NCI-H82 treated with DMSO at 0.1 percent for 48 hours (cell line): Measurements from ENCODE around the gene TFDP2.

Experiments
- DNase-seq: peaks from one replicate; lab custom pipeline; 2025; ENCODE audit not compliant: unreplicated experiment; lab: John Stamatoyannopoulos, UW

Gene TFDP2

DNA sequence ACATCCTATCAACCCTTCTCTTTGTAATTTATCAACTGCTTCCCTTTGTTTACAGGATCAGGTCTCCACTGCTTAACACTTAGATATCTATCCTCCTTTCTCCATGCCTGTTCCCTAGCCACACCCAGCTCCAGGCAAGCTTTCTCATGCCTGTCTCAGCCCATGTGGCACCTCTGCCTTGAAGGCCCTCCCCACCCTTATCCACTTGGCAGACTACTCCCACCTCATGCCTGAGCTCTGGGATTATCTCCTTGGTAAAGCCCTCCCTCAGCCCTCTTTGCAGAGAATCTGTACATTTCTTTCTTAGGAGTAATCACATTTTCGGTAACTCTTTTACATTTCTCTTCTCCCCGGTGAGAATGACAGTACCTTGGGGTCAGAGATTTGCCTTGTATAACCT lies 176.9 kb downstream of the TFDP2 start:
- peak; percentile 18 for DNase-seq

DNA sequence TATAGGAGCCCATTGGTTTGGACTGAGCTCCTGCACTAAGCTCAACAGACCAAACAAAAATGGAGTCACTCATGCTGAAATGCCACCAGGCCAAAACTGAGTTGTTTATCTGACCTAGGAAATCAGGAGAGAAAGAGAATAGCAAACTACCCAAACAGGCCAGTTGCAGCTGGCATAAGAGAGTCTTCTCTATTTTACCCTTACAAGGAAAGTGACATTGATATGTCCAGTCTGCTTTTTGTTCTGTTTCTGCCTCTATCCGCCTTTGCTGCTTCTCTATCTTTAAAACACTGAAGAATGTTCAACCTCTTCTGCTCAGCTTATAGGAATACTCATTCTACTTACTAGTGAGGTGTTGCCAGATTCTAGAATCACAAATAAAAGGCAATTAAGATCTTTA lies 177.8 kb downstream of the TFDP2 start:
- no peak for DNase-seq

DNA sequence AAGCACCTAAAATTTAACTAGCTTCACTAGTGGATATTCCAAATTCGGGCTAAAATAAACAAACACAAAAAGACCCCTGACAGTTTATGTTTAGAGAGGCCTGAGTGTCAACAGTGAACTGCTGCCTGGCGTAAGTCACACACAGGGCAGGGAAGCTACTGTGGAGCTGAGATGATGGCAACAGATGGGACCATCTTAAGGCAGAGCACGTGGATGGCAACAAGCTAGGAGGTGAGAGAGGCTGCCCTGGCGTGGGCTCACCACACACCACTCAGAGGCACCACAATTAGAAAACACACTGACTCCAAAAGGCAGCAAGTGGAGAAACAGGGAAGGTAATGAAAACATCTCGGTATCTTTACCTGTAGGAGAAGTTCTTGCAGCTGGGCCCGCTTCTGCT lies 179.6 kb downstream of the TFDP2 start:
- DNase-seq, result no peak

DNA sequence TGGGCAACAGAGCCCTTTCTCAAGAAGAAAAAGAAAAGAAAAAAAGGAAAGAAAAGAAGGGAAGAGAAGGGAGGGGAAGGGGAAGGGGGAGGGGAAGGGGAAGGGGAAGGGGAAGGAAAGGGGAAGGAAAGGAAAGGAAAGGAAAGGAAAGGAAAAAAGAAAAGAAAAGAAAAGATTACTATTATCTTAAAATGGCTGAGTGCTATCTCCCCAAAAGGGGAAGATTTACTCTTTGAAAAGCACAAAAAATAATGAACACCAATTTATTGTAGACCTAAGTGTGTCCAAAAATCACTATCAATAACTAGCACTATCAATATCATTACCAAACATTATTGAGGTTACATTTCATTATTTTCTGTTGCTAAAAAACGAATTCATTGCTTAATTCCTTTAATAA lies 183.9 kb downstream of the TFDP2 start:
- DNase-seq, result no peak

DNA sequence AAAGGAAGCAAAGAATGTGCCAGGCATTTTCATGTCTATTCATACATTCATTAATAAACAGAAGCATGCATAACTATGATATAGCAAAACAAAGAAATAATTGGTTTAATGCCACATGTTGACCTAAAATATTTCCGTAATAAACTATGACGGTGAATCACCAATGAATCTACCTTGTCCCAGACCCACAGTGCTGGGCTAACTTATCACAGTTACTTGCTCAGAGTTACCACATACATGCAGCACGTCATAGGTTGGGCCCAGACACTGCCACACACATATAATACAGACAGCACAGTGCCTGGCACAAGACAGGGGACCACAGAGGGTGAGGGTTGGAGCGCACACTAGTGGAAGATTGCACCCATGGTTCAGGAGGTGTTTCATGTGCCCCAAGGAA lies 186.0 kb downstream of the TFDP2 start:
- no peak for DNase-seq

DNA sequence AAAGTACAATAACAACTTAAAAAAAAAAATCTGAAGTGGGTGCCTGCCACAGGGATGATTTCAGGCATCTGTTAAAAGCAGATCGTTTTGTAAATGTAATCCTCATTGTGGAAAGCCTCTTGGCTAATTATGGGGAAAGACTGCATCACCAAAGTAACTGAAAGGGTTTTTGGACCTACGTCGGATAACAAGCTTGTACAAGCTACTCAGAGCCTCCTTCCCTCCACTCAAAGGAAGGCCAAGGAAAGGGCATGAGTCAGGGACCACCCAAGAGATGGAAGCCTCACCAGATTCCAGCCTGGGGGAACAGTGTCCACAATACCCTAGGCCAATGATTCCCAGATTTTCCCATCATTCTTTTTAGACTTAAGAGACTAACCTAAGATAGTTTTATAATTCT lies 188.6 kb downstream of the TFDP2 start:
- no peak for DNase-seq

DNA sequence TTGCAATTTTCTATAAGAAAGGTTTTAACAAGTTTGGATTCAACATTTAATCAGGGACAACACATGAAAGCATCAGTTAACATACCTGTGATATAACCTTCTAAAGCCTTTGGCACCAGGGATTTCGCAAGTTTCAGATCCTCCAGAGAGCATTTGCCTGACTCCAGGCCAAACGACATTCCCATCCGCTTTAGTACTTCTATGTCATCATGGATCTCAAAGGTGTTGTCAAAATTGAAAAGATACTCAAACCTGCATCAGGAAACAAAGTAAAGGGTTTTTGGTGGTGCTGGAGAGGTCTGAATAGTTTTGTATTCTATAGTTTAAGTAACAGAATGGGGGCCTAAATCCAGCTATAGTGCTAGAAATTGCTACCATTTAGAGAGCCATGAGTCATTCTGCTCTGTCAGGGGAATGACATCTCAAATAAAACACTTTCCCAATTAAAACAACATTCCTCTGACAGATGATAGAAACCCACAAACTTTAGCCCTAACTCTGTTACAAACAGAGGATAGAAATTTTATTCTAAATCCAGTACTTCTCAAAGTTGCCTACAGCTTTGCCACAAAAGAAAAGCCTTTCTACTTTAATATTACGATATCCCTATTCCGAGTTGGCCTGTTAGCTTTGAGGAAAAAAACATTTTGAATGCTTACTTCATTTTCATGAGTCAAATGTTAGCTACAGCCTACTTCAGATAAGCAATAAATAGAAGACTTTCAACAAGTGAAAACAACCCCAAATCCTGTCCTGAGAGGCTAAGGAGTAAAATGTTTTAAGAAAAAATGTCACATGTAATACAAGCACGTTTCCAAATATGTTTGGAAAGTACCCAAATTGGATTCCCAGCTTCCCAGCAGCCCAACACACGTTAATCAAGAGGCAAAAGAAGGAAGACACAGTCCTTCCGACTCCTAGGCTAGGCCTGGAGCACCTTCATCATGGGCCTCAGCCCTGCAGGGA lies 189.5 kb downstream of the TFDP2 start:
- DNase-seq, result no peak

DNA sequence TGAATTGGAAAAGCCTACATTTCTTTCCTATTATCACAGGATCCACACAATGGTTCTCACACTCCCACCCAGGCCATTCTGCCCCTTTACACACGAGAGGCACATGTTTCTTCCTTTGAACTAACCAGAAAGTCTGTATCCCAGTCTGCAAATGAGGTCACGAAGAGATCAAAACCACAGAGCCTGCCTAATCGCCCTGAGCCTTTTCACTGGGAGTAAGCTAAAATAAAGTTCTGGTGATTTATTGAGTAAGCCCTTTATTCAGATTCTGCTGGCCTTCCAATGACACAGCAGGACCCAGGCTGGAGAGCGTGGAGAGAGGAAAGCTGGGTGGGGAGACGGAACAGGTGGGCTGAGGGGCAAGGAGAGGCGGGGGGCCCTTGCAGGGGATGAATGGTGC lies 194.2 kb downstream of the TFDP2 start:
- DNase-seq, result peak; percentile 20

DNA sequence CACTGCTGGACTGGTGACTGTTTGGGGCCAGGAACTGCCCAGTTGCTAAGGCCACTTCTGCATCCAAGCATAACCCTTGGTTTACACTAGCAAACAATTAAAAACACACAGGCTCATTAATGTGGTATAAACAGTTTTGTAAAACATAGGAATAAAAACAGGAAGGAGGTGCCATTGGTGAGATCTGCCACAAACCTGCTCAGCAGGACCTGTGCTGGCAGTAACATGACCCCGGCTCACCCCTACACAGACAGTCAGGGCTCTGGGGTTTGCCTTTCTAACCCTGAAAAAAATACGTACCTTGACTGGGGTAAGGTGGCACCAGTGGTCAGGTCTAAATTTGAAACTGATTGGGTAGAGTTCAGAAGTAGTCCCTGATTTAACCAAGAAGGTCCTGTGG lies 196.7 kb downstream of the TFDP2 start:
- no peak for DNase-seq

DNA sequence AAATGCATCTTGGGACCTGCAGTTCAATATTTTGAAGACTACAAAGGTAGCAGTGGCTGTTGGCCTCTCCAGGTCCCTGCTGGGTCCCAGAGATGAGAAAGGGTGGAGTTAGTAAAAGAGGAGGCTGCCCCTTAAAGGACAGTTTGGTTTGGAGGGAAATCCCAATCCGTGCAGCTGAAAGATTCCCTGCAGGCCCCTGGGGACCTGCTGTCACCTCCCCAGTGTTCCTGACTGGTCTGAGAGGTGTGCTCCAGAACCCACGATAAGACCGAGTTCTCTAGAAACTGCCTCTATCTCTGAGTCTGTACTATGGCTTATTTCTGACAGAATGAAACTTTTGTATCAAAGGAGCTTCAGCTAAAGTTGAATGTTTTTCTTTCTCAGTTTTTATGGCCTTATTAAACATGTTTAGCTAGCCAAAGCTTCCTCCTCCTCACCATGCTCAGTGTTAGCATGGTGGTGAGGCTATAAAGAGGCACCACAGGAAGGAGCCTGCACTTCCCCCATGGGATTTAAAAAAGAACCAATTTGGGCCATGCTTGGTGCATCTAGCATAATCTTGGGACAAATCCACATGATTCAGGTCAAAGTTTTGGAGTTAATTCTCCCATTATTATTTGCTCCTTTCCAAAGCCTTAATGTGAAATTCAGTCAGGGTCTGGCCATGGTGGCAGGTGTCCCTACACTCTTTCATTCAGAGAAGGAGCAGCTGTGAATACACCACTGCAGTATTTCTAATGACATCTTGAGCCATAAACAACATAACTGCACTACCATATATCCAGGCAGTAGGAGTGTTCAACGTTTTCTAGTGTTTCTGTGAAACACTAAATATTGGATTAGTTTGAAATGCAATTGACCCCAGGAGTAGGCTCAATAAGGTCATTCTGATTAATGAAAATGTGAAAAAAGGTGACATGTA lies 198.5 kb downstream of the TFDP2 start:
- DNase-seq, result no peak

DNA sequence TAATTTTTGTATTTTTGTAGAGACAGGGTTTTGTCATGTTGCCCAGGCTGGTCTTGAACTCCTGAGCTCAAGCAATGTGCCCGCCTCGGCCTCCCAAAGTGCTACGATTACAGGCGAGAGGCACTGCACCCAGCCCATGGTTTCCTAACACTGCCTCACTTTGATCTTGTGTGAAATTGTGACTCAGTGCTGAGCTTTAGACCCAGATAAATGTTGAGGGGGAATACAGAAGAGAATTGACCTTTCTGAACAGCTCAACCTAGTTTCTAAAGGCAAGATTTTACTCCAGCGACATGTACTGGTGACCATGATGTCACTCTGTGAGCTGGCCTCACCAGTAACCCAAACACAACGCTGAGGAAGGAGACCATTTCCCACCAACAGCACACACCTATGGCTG lies 199.4 kb downstream of the TFDP2 start:
- DNase-seq, result no peak

DNA sequence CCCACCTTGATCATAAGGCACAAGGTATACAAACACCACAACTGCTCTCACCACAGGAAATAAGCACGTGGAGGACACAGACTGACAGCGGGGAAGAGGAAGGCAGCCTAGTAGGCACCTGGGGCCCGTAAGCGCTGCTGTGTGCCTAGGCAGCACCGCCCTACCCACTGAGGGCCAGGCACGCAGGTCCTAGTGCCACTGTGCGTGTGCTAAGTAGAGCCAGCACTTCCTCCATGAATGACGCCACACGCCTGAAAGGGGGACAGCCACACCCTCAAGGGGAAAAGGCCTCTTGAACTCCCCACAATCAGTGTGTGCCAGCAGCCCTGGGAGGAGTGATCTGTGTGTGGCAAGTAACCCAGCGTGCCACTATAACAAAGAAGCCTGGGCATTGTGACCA lies 199.9 kb downstream of the TFDP2 start:
- DNase-seq, result no peak

DNA sequence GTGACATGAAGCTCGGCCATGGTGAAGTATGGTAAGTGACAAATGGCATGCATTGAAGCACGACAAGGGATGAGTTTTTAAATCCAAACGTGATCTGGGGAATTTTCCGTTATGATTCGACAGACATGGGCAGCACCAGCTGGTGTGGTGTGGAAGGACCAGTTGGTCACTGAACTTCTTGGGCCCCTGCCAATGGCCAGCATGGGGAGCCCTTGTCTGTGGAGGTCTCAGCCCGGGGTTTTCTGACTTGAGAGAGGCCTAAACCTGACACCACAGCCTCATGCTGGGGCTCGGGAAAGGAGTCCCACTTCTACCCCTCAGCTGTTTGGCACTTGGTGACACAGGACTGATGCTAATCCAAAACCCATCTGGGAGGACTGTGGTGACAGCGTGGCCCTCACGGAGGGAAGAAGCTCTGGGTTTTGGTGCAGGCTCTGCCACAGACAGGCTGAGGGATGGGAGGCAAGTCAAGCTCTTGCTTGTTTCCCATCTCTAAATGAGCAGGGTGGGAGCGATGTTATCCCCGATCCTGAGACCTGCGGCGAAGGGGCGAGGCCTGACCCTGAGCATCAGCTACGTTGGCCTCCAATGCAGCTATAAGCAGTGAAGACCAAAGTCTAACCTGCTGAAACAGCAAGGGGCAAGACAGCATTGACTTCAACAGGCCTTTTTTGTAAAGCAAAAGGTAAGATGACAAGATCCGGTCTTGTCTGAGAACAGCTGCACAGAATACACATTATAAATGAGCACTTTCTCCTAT lies 203.4 kb downstream of the TFDP2 start:
- no peak for DNase-seq

DNA sequence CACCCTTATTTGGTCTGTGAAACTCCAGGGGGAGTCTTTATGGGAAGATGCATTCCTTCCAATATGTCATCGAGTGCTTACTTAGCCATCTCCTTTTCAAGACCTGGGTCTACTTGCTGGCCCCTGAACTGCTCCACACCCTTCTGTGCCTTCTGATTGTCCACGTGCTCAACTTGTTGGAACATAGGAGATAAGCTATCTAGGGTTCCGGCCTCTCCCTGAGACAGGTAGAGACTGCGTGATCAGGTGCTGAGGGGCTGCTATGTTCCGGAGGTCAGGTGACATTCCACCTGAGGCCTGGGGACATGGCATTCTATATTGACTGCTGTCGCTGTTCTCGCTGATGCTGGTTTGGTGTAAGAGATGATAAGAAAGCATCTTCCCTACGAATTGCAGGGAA lies 207.3 kb downstream of the TFDP2 start:
- no peak for DNase-seq

DNA sequence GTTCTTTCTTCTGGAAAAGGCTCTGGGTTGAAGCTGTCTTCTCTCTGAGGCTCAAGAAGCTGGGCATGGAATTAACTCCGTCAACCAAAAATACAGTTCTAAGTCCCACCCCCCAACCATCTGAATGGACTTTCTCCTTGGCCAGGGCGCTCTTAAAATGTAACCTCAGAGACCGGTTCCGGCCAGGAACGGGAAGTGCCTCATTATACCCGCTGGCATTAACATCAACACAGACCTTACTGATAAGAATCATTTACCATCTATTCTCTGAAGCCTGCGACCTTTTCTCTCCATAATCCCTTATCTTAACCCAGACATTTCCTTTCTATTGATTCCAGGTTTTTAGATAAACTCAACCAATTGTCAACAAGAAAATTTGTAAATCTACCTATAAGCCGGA lies 208.3 kb downstream of the TFDP2 start:
- no peak for DNase-seq

DNA sequence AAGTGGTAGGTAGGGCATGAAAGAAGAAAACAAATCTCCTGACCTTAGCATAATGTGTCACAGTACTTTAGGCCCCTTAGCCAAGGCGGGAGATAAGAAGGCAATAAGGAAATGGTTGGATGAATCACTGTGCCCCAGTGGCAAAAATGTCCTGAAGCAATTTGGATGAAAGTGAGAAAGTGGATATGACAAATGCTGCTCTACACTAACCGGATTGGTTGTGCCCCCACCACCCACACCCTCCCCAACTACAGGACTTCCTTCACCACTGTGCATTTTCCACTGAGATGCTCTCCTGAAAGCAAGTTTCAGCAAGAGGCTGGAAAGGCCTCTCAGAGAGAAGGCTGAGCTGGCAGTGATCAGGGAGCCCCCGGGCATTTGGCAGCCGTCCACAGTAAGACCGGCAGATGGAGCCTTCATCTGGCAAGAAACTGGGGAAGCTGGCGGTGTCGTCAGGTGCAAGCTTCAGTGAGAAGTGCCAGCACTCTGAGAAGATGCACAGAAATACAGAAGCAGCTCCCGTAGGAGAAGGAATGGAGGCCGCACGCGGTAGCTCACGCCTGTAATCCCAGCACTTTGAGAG lies 209.1 kb downstream of the TFDP2 start:
- no peak for DNase-seq

DNA sequence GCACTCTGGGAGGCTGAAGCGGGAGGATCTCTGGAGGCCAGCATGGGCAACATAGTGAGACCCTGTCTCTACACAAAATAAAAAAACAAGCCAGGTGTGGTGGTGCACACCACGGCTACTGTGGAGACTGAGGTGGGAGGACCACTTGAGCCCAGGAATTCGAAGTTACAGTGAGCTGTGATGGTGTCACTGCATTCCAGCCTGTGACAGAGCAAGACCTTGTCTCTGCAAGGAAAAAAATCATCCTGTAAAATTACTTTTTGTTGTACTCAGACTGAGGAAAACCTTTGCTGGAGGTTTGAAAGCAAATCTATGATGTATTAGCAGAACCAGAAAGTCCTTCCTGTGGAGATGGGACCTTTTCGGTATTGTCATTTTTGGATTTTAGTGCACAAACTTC lies 209.6 kb downstream of the TFDP2 start:
- no peak for DNase-seq

DNA sequence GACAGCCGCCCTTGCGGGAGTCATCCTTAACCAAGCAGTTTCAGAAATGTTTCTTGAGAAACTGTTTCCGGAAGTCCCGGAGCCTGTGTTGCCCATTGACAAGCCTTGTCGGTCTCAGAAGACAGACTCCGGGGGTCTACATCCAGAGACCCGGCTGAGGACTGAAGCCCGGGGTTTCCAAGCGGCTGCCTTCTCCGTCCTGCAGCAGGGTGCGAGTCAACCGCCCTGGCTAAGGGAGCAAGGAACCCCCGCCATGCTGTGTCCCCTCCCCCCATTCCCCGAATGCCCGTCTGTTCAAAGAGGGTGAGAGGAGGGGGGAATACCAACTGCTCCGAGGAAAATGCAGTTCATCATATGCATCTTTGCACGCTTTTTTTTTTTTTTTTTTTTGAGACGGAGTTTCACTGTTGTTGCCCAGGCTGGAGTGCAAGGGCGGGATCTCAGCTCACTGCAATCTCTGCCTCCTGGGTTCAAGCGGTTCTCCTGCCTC lies 211.3 kb downstream of the TFDP2 start:
- no peak for DNase-seq

DNA sequence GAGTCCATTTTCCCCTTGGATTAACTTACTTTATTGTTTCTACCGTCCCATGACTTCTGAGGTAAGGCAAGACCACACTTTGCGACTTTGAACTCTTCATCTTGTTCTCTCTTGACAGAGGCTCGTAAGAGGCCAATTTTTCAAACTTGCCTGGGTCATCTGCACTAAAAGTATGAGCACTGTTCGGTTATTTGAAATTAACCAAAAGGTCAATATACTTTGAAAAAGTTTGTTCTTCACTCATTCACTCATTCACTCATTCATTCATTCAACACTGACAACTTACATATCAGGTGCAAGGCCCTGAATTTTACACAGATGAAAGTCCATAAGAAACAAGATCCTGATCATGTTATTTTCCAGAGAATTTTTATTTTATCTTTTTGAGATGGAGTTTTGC lies 215.0 kb downstream of the TFDP2 start:
- no peak for DNase-seq

DNA sequence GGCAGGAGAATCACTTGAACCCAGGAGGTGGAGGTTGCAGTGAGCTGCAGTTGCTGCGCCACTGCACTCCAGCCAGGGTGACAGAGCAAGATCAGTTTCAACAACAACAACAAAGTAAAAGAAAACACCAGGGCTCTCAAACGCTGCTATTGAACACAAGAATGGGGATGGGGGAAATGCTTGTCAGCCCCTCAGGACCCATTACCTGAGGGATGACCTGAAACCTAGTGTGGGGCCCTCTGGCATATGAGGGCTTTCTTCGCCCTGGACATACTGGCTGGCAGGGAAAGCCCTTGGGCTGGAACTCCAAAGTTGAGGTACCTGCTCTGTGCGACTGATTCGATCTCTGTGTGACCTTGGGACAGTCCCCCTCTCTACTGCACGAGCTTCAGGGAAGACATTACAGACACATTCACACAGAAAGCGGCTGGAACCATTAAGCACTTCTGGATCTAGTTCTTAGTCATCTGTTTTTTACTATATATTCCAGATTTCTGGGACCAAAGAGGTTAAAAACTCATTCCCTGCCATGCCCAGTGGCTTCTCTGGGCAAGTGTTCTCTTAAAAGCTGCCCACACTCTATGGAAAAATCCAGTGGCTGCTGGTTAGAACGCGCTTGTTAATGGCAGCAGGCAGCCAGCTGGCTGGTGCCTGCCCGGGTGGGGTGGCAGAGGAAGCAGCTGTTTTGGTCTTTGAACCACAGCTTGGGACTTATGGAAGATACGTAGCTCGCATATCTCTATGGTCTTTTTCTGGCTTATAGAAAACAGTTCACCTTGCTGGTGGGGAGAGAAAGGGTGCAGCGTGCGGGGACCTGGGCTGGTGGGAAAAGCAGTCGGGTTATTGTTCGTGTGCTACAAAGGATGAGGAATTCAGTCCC lies 215.7 kb downstream of the TFDP2 start:
- no peak for DNase-seq
